ENCODE data around the gene MTHFD1L. TPM values are rescaled to one million over a fixed set of nuclear protein-coding genes. Genes with fewer than 3 reads are reported as not detected.

The MTHFD1L gene
- total and polyA plus RNA-seq, 2 donors (not counting 3 experiments of a cell fraction or from before 2014, with no cell fraction given): 40.2 to 120 TPM

GRCh38 chr6:151016107-151016506 is 150.6 kb downstream of the MTHFD1L start:
- ChIA-PET CTCF (interaction anchor here (1.6 to 10.6 kb wide), 3 partner anchors 124 to 319 kb away, joined by 4 to 284 read pairs (median 42); no protein-coding TSS in a partner anchor), POLR2A (interaction anchor here (0.5 kb wide), 1 partner anchor 173 kb away, joined by 4 read pairs; no protein-coding TSS in a partner anchor)
- Histone ChIP-seq H3K9me3 (replicated peaks; ENCODE audit: control insufficient read depth, insufficient read depth, low read length) (no peaks in the 10 kb centered on the region), H2AFZ (ENCODE audit: low read depth, low read length) (no peak overlapping the region), H3K4me1 (ENCODE audit: control insufficient read depth, extremely low read depth, insufficient read depth, low read length) (peaks cover 48% of the 10 kb centered on the region), H4K20me1 (replicated peaks; ENCODE audit: control insufficient read depth, extremely low read depth, insufficient read depth, low read length) (no peaks in the 10 kb centered on the region), H3K36me3 (ENCODE audit: control insufficient read depth in 2 of 2, extremely low read depth in 1 of 2, insufficient read depth in 2 of 2, low read length in 2 of 2) (peaks cover 7 to 9% of the 10 kb centered on the region in 2 experiments), H3K27ac (ENCODE audit: insufficient read depth, low read depth, low read length) (no peak overlapping the region), H3K4me2 (ENCODE audit: insufficient read depth, low read length) (no peak overlapping the region), H3K9me1 (replicated peaks; ENCODE audit: control insufficient read depth, extremely low read depth, insufficient read depth, low read length) (no peaks in the 10 kb centered on the region), H3K27me3 (ENCODE audit: control insufficient read depth in 2 of 2, insufficient read depth in 2 of 2, low read length in 2 of 2) (no peaks in the 10 kb centered on the region), H3K9ac (replicated peaks; ENCODE audit: extremely low read depth, insufficient read depth, low read length) (no peak overlapping the region), H3K79me2 (ENCODE audit: control insufficient read depth, insufficient read depth, low read length) (no peaks in the 10 kb centered on the region), H3K4me3 (replicated peaks in 1 of 3; ENCODE audit: insufficient read depth in 1 of 3, low read depth in 1 of 3, low read length in 3 of 3) (no peak overlapping the region)
- FAIRE-seq (no peak), DNase-seq (ENCODE audit: low read depth, low spot score) (no peak)
- dilution Hi-C loops (cut with MboI; ENCODE audit: extremely low pct_ligation_motif_present, low sequenced_read_pairs): no loop called here
- intact Hi-C loops (cut with micrococcal nuclease): no loop called here
- no TSS peak for BruUV-seq (replicated peaks)
- TF ChIP-seq MAX (IDR thresholded peaks at IDR 0.05; ENCODE audit: insufficient read depth, insufficient read length) (no peak), POLR2A (IDR thresholded peaks at IDR 0.05; ENCODE audit: low read depth, low read length) (no peak), FOS (IDR thresholded peaks at IDR 0.05; ENCODE audit: borderline replicate concordance, insufficient read depth, low read length) (no peak), CTCF (IDR thresholded peaks at IDR 0.05; ENCODE audit: extremely low read depth in 1 of 2, insufficient read depth in 1 of 2, low read depth in 1 of 2, low read length in 2 of 2) (no peak), EZH2 (IDR thresholded peaks at IDR 0.05; ENCODE audit: borderline replicate concordance, low read depth, low read length, severe bottlenecking) (no peak), POLR2AphosphoS5 (IDR thresholded peaks at IDR 0.05; ENCODE audit: insufficient read depth, low read depth, low read length) (no peak), MYC (IDR thresholded peaks at IDR 0.05; ENCODE audit: low read depth, low read length) (no peak), JUN (IDR thresholded peaks at IDR 0.05; ENCODE audit: borderline replicate concordance, insufficient read depth, insufficient read length, low read depth) (no peak), GATA2 (IDR thresholded peaks at IDR 0.05; ENCODE audit: insufficient read depth, insufficient read length, low read depth, low read length) (no peak)
